Testis (tissue), 2 donors: ENCODE results near the gene DYRK1A.

Experiments
- POLR2A ChIP-seq: fragments of 450-650 bp; IDR thresholded peaks from one replicate; pipeline ENCODE4 v1.6.1; 2017; ENCODE audit warnings: antibody characterized with exemption, mild to moderate bottlenecking, moderate library complexity
- TF ChIP-seq, protein P1 (sequence below), 3 experiments: fragments of 450-650 bp in 2 of 3; fragments of 200-600 bp in 1 of 3; sonication (generic) in 1 of 3; IDR thresholded peaks; one replicate each; pipeline ENCODE4 v1.5.1; 2016 to 2019; ENCODE audit warnings: antibody characterized with exemption in 3 of 3, mild to moderate bottlenecking in 2 of 3, moderate library complexity in 1 of 3

DNA sequence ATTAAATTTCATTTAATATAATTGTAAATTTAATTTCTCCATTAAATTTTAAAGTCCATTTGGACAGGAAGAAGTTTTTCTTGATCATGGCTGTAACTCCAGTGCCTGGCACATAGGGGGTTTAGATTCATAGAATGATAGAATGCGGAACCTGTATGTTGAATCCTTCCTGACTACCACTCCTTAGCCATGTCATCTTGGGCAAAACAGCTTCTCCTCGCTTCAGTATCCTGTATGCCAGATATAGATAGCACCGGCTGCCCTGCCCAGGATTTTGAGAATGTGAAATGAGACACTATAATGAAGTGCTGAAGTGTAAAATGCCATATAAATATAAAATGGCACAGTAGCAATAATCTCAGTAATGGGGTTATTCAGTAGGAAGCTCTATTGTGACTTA, 6.4 kb downstream of the DYRK1A start:
- TF ChIP-seq, protein P1, sequence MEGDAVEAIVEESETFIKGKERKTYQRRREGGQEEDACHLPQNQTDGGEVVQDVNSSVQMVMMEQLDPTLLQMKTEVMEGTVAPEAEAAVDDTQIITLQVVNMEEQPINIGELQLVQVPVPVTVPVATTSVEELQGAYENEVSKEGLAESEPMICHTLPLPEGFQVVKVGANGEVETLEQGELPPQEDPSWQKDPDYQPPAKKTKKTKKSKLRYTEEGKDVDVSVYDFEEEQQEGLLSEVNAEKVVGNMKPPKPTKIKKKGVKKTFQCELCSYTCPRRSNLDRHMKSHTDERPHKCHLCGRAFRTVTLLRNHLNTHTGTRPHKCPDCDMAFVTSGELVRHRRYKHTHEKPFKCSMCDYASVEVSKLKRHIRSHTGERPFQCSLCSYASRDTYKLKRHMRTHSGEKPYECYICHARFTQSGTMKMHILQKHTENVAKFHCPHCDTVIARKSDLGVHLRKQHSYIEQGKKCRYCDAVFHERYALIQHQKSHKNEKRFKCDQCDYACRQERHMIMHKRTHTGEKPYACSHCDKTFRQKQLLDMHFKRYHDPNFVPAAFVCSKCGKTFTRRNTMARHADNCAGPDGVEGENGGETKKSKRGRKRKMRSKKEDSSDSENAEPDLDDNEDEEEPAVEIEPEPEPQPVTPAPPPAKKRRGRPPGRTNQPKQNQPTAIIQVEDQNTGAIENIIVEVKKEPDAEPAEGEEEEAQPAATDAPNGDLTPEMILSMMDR (IDR thresholded peaks at IDR 0.05) = no peak
- TF ChIP-seq POLR2A = no peak
